ENCODE measurements around the gene SMIM13.

The SMIM13 gene

GRCh38 chr6:11093626-11094410, at the start of gene SMIM13:
SMIM13 (plus strand) TSS chr6:11093834; CDS start chr6:11094314, 480 bp downstream.
- intact Hi-C loops (cut with DNase I): no loop called here
- DNase-seq: peak; percentile 97 to 99 (median 99)

- peak in 19 of 42 donors; percentile 17 to 54 (median 29) for DNase-seq
- intact Hi-C loops (cut with DNase I): no loop called here
These were observed 49.5 kb upstream of the SMIM13 start, which contains the start of gene ELOVL2 for GRCh38 chr6:11043961-11044711. ELOVL2 (minus strand) TSS chr6:11044305; CDS start chr6:11044230, 75 bp downstream.

- DNase-seq: no peak
- intact Hi-C loops (cut with DNase I): no loop called here
These were observed 48.9 kb upstream of the SMIM13 start for GRCh38 chr6:11044712-11045167.

GRCh38 chr6:11050731-11051130, 42.9 kb upstream of the SMIM13 start:
- intact Hi-C loops (cut with DNase I): no loop called here
- no peak for DNase-seq

GRCh38 chr6:11053307-11053706, 40.3 kb upstream of the SMIM13 start:
- DNase-seq: no peak
- intact Hi-C loops (cut with DNase I): no loop called here

GRCh38 chr6:11054722-11055121, 38.9 kb upstream of the SMIM13 start:
- no peak for DNase-seq
- intact Hi-C loops (cut with DNase I): no loop called here

GRCh38 chr6:11055127-11055627, 38.5 kb upstream of the SMIM13 start:
- intact Hi-C loops (cut with DNase I): no loop called here
- no peak for DNase-seq

DNA sequence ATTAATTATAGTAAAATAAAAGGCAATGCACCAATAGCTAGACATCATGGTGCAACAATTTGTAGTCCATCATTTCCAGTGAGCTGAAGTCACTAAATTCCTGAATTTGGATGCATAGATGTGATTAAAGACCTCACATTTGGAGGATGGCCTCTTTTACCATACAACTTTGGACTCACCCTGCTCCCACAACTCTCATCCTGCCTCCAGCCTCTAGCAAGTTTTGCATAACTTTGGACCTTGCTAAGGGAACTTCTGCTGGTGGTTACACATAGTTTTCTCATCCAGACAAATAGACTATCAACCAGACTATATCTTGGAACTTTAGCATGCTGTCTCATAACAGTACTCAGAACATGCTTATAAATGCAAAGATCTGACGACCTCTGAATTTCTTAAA, 36.8 kb upstream of the SMIM13 start:
- DNase-seq: no peak
- intact Hi-C loops (cut with DNase I): no loop called here

DNA sequence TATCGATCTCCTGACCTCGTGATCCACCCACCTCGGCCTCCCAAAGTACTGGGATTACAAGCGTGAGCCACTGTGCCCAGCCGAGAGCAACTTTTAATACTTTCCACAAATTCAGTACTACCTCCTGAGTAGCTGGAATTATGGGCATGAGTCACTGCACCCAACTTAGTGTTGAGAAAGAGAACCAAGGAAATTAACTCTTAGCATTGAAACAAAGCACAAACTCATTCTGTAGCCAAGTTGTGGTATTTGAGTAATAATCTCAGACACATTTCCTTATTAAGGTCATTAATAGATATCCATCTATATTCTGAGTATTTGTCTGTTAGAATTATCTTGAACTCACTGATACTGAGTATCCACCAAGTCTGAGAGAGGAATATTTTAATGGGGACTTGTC, 35.2 kb upstream of the SMIM13 start:
- intact Hi-C loops (cut with DNase I): no loop called here
- no peak for DNase-seq

GRCh38 chr6:11062083-11062482, 31.6 kb upstream of the SMIM13 start:
- DNase-seq: no peak
- intact Hi-C loops (cut with DNase I): no loop called here

- intact Hi-C loops (cut with DNase I): no loop called here
- DNase-seq: no peak
These were observed 30.9 kb upstream of the SMIM13 start for GRCh38 chr6:11062715-11063114.

DNA sequence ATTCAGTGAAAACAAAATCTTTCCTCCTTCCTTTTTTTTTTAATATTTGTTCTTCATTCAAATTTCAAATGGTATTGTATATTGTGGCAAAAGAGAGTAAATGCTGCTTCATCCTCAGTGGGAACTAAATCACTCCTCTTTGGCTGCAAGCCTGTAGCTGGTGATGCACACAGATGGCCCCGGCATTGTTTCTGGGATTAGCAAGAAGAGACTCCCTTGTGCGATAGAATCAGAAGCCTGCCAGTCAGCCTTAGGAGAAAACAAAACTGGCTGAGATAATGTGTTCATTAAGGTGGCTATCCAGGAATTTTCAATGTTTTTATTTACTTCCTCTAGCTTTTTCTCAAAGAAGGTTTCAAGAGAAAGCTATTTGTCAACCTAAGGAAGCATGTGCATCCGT, 28.8 kb upstream of the SMIM13 start:
- intact Hi-C loops (cut with DNase I): no loop called here
- peak in 23 of 42 donors; percentile 11 to 73 (median 46) for DNase-seq

DNA sequence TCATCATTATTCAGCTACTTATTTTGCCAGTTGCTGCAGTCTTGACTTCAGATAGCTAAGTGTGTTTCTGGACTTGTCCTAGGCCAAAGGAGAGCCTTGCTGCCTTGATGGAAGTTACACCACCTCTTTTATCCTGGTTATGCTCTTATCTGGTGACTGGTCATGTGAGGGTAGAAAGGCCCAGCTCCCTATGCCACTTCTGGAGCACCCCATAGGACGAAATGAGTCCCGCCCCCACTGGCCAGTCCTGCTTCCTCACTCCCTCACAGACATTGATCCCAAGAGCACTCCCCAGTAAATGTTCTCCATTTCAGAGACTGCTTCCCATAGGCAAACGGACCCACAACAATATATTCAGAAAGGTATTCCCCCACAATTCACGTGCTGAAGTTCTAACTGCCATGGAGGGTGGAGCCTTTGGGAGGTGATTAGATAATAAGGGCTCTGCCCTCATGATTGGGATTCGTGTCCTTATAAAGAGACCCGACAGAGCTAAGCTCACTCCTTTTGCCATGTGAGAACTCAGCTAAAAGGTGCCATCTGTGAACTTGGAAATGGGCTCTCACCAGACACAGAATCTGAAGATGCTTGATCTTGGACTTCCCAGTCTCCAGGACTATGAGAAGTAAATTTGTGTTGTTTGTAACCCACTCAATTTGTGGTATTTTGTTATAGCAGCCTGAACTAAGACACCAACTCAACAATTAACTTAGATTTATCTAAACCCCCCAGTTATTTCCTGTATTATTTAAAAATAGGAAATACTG, 28.0 kb upstream of the SMIM13 start:
- intact Hi-C loops (cut with DNase I): loop anchor here (2.0 kb wide), 1 partner anchor 111 kb away; no protein-coding TSS in a partner anchor
- DNase-seq: no peak

- no peak for DNase-seq
- intact Hi-C loops (cut with DNase I): loop anchor here (2.0 kb wide), 1 partner anchor 112 kb away; no protein-coding TSS in a partner anchor
These were observed 26.9 kb upstream of the SMIM13 start for GRCh38 chr6:11066505-11067347.

DNA sequence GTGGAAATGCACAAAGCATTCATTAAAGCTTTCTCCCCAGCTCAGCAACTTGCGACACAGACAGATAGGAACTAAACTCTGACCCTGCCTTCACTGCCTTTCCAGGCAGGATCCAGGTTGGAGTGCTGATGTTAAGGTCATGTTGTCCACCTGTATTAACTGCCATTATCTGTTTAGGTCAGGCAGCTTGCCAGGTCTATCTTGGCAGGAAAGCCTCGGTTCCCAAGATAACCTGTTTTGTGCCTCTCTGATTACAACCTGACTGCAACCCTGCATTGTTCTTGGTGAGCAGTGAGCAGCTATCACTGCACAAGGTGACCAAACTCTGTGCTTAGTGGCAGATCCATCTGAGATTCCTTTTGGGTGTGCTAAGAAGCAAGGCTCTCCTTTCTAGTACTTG, 26.3 kb upstream of the SMIM13 start:
- no peak for DNase-seq

DNA sequence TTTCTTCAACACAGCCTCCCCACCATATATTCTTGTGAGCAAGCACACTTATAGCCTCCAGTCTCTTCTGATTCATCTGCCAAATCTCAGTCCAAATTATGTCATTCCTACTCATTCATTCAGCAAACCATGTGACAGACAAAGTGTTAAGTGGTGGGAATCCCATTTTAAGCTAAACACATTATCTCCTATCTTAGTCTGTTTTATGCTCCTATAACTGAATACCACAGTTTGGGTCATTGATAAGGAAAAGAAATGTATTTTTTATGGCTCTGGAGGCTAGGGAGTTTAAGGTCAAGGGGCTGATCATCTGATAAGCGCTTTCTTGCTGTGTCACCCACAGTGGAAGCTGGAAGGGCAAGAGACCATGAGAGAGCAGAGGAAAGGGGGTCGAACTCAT, 23.9 kb upstream of the SMIM13 start:
- DNase-seq: no peak
- intact Hi-C loops (cut with DNase I): no loop called here

More for the DNA sequence above, 26.3 kb upstream of the SMIM13 start:
- intact Hi-C loops (cut with DNase I): loop anchor here (2.0 kb wide), 1 partner anchor 113 kb away; no protein-coding TSS in a partner anchor

GRCh38 chr6:11072101-11072500, 21.5 kb upstream of the SMIM13 start:
- intact Hi-C loops (cut with DNase I): no loop called here

DNA sequence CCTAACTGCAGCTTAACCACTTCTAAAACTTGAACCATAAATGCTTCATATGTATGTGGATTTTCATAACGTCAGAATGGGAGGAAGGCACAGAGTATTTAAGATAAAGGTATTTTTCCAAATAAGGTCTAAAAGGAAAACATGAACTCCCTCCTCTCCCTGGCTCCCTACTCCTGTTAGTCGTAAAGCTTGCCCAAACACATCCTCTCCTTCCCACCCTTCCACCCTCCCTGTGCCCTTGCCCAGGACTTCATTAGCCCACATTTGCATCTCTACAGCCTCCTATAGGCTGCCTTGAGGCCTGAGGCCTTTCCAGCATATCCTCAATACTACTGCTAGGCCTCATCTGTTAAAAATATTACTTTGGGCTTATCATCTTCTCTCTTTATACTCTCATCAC, 17.1 kb upstream of the SMIM13 start:
- DNase-seq: no peak

More at GRCh38 chr6:11072101-11072500, 21.5 kb upstream of the SMIM13 start:
- DNase-seq: no peak

More for the DNA sequence above, 17.1 kb upstream of the SMIM13 start:
- intact Hi-C loops (cut with DNase I): no loop called here

Measured in head of caudate nucleus (tissue), 42 donors.